Ureter (tissue), 1 donor: Measurements from ENCODE around the gene PTPN6. TPM values are rescaled to one million over a fixed set of nuclear protein-coding genes. Genes with fewer than 3 reads are reported as not detected.

Experiments used
- DNase-seq: peaks from one replicate; pipeline ENCODE4 v3.0.0-alpha.2; 2020; ENCODE audit warnings: low spot score
- total RNA-seq: library from RNA; stranded (reverse); gene quantifications from one replicate; pipeline ENCODE4 v1.2.4, GENCODE V29; 2023
- donor health status: DM: yes; HTN: yes; CAD: no.

PTPN6 gene
- total RNA-seq, 1 donor from 2014 or later = 40.4 TPM

GRCh38 chr12:6941782-6942181 lies 9.4 kb upstream of the PTPN6 start:
- no peak for DNase-seq

- DNase-seq = no peak
Observed at GRCh38 chr12:6942331-6942665, 8.9 kb upstream of the PTPN6 start.

- peak; percentile 88 for DNase-seq
Observed at GRCh38 chr12:6943389-6943721, 7.8 kb upstream of the PTPN6 start.

DNA sequence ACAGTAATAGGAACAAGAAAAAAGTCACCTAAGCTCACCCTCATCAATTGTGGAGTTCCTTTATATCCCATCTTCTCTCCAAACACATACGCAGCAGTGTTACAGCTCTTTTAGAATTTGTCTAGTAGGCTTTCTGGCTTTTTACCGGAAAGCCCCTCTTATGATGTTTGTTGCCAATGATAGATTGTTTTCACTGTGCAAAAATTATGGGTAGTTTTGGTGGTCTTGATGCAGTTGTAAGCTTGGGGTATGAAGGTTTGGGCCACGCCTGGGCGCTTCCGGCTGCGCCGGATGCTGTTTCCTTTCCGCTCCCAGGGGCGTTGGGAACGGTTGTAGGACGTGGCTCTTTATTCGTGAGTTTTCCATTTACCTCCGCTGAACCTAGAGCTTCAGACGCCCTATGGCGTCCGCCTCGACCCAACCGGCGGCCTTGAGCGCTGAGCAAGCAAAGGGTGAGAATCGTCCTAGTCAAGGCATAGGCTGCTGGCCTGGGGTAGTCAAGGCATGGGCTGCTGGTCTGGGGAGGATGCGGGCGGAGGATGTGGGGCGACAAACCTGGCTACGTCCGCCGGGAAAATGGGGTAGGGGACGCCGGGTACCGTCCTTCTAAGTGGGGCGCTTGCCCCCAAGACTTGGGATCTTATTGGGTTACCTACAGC lies 7.3 kb upstream of the PTPN6 start, which contains the start of the genes C12orf57 and RNU7-1:
Gene C12orf57, plus strand, starts transcription at position 301 of the 659 bp plus-strand sequence. Its CDS starts 100 bp downstream, at position 401.
Gene RNU7-1, plus strand, starts transcription at position 95 of the 659 bp plus-strand sequence.
- peak; percentile 87 for DNase-seq

- DNase-seq = peak; percentile 96
Observed at GRCh38 chr12:6944381-6945186, 6.6 kb upstream of the PTPN6 start.

DNA sequence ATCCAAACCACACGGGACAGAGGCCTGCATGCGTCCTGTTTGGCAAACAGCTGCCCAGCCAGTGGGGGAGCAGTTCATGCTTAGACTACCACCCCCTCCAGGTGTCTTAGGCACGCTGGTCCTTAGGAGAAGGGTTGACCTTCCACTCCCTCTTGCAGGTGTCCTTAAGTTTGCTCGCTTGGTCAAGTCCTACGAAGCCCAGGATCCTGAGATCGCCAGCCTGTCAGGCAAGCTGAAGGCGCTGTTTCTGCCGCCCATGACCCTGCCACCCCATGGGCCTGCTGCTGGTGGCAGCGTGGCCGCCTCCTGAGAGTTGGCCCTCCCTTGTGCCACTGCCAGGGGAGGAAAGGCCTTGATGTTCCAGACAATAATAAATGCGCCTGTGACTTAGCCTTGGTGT lies 5.5 kb upstream of the PTPN6 start:
- no peak for DNase-seq

- peak; percentile 93 for DNase-seq
Observed at GRCh38 chr12:6946033-6946919, 4.9 kb upstream of the PTPN6 start.

- DNase-seq = no peak
Observed at GRCh38 chr12:6946920-6947374, 4.2 kb upstream of the PTPN6 start.

- DNase-seq = no peak
Observed at GRCh38 chr12:6947615-6948014, 3.5 kb upstream of the PTPN6 start.

GRCh38 chr12:6948873-6949594 lies 2.1 kb upstream of the PTPN6 start:
- DNase-seq = no peak

DNA sequence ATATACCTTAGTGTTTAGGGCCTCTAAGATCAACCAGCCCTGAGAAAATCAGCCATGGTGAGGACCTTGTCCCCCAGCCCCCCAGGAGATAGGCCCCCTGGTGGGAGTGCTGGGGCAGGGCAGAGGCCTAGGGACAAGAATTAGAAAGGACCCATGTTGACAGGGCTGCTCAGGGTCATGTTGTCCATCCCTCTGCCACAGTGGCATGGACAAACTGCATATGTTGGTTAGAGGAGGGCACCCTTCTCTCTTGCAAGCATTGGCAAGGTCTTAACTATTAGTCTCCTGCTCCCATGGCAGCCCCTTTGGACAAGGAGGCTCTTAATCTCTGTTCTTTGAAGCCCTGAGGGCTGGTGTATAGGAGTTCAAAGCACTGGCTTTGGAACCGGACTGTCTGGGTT lies 755 bp upstream of the PTPN6 start:
- no peak for DNase-seq

DNA sequence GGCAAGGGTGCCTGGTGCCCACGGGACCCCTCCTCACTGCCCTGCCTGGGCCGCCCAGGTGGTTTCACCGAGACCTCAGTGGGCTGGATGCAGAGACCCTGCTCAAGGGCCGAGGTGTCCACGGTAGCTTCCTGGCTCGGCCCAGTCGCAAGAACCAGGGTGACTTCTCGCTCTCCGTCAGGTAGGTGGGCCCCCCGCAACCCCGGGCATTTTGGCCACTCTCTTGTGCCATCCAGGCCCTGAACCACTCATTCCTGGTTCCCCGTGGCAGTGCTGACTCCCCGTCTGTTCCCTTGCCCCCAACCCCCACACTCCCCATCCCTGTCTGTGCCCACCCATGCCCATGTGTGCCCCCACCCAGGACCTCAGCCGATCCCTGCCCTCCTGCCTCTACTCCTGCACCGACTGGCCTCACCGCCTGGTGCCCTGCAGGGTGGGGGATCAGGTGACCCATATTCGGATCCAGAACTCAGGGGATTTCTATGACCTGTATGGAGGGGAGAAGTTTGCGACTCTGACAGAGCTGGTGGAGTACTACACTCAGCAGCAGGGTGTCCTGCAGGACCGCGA lies 480 bp downstream of the PTPN6 start:
- DNase-seq = no peak

DNA sequence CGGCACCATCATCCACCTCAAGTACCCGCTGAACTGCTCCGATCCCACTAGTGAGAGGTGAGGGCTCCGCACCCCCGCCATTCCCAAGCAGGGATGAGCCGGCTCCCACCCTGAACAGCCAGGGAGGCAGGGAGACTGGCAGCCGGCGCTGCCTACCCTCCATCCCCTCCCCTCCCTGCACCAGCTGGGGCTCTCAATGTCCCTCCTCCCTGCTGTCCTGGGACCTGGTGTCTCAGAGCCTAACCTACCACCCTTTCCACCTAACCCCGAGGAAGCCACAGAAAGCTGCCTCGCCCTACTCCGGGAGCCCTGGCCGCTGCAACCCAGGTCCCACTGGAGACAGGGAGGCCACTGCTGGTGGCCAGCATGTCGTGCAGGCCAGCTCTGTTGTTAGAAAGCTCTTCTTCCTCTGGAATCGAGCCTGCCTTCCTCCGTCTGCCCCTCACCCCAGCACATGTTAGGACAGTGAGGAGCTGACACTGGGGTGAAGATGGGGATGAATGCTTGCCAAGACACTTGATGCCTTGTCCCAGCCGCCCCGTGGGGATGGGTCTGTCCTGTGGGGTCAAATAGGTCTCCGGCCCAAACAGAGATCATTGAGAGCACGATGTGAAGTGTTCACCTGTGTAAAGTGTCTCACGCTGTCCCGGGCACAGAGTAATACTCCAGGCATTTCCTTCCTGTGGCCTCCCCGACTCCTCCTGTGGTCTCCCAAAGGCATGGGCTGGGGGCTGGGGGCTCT lies 1.1 kb downstream of the PTPN6 start:
- DNase-seq = no peak

DNA sequence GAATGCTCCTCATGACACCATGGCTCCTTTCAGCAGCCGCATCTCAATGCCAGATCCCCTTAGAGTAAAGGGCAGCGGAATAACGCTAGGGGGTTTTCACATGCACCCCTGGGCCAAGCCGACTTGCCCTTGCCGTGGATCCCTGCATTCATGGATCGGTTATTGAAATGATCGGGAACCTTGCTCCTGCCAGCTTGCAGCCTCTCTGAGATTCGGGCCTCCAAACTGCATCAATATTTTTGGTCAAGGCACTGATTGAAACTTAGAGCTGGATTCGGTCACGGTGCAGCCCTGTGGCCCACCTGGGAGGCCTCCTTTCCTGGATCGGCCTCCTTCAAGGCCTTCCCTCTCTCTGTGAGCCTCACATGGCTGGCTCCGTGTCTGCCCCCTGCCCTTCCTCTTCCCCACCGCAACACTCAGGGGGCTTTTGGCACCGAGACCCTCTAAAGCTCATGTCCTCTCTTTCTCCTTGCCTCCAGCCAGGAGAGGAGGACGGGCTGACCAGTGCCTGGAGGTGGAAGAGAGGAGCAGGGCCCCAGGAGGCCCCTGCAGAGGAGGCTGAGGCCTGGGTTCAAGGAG lies 1.8 kb downstream of the PTPN6 start:
- no peak for DNase-seq

- DNase-seq = peak; percentile 73
Observed at GRCh38 chr12:6953442-6954315, 2.5 kb downstream of the PTPN6 start.

GRCh38 chr12:6954316-6955107 lies 3.4 kb downstream of the PTPN6 start:
- no peak for DNase-seq

DNA sequence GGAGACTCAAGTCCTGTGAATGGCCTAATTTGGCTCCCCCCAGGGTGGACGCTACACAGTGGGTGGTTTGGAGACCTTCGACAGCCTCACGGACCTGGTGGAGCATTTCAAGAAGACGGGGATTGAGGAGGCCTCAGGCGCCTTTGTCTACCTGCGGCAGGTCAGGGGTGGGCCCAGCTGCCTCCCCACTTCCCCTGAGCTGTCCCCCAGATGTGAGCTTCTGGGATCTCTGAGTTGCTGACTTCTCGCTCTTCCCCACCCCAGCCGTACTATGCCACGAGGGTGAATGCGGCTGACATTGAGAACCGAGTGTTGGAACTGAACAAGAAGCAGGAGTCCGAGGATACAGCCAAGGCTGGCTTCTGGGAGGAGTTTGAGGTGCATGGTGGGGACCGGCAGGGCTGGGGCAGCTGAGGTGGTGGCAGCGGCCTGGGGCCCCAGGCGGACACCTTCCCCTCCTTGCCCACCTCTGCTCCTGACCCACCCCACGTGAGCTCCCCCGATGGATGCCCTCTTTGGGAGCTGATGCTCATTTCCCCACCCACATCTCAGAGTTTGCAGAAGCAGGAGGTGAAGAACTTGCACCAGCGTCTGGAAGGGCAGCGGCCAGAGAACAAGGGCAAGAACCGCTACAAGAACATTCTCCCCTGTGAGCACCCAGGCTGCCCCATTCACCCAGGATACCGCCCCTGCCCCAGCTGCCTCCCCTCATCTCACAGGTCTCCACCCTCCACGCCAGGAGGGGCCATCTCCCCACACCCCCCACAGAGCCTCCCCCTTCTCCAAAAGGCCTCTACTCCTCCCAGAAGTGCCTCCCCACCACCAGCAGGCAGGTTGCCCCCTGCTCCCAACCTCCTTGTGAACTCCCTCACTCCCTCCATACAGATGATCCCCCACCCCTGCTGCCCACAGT lies 4.2 kb downstream of the PTPN6 start:
- DNase-seq = no peak
